Subcutaneous adipose tissue (tissue), 4 donors: ENCODE results near the gene CEACAM21. TPM values are rescaled to one million over a fixed set of nuclear protein-coding genes. Genes with fewer than 3 reads are reported as not detected.

Source experiments
- CTCF ChIP-seq: fragments of 450-650 bp; IDR thresholded peaks from one replicate; pipeline ENCODE4 v1.5.1; 2016; ENCODE audit warnings: low read depth, mild to moderate bottlenecking, control low read depth, antibody characterized with exemption, moderate library complexity
- total RNA-seq, 4 donors: library from RNA; depleted of rRNA; stranded (reverse); fragments of >200 nt; gene quantifications; one replicate each; pipeline ENCODE4 v1.1.0, GENCODE V29; 2016

CEACAM21 gene
- total RNA-seq, 4 donors from 2014 or later = 1.1 to 3.1 TPM; not detected in 2

GRCh38 chr19:41577144-41577830 is 1.3 kb downstream of the CEACAM21 start:
- no peak for TF ChIP-seq CTCF

GRCh38 chr19:41577833-41578232 is 1.9 kb downstream of the CEACAM21 start:
- no peak for TF ChIP-seq CTCF

- no peak for TF ChIP-seq CTCF
These were observed 2.9 kb downstream of the CEACAM21 start for GRCh38 chr19:41578886-41579285.

- no peak for TF ChIP-seq CTCF
These were observed 8.4 kb downstream of the CEACAM21 start for GRCh38 chr19:41584260-41584810.

GRCh38 chr19:41584931-41585330 is 9.0 kb downstream of the CEACAM21 start:
- no peak for TF ChIP-seq CTCF

GRCh38 chr19:41586064-41586463 is 10.1 kb downstream of the CEACAM21 start:
- TF ChIP-seq CTCF = no peak

GRCh38 chr19:41587101-41587837 is 11.3 kb downstream of the CEACAM21 start:
- no peak for TF ChIP-seq CTCF
